ENCODE results near the gene TMEM131L. TPM values are rescaled to one million over a fixed set of nuclear protein-coding genes. Genes with fewer than 3 reads are reported as not detected.

Gene TMEM131L
- polyA plus RNA-seq, 1 donor (not counting 4 experiments of a cell fraction or from before 2014, with no cell fraction given), result 10.3 TPM

DNA sequence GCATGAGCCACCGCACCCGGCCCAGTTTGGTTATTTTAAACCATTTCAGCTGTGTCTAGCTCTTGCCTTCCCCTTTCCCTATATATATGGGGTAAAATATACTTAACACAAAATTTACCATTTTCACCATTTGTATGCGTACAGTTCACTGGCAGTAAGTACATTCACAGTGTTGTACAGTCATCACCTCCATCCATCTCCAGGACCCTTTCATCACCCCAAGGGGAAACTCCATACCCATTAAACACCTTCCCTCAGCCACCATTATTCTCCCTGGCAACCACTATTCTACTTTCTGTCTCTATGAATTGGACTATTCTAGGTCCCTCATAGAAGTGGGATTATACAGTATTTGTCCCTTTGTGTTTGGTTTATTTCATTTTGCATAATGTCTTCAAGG is 106.4 kb downstream of the TMEM131L start:
- no peak overlapping the region for H3K4me3 ChIP-seq (ENCODE audit: control insufficient read depth in 2 of 3, extremely low read depth in 1 of 3, insufficient read depth in 2 of 3, low read depth in 1 of 3, low read length in 3 of 3)
- H3K79me2 ChIP-seq (ENCODE audit: control insufficient read depth, insufficient read depth, low read length), result no peaks in the 10 kb centered on the region
- no peak overlapping the region for H3K4me2 ChIP-seq (ENCODE audit: control insufficient read depth, extremely low read depth, insufficient read depth, low read depth, low read length)
- DNase-seq (ENCODE audit: low read depth, low spot score) (no peak), FAIRE-seq (no peak)
- H3K27ac ChIP-seq (ENCODE audit: control insufficient read depth, insufficient read depth, low read length), result no peak overlapping the region
- no peaks in the 10 kb centered on the region for H4K20me1 ChIP-seq (ENCODE audit: control insufficient read depth, extremely low read depth, insufficient read depth, low read length)
- peaks cover 0 to 1% of the 10 kb centered on the region in 2 experiments for H3K36me3 ChIP-seq (ENCODE audit: control insufficient read depth in 2 of 2, extremely low read depth in 1 of 2, insufficient read depth in 2 of 2, low read length in 2 of 2)
- no peak overlapping the region for H3K9ac ChIP-seq (ENCODE audit: control insufficient read depth, extremely low read depth, insufficient read depth, low read length)
- H3K4me1 ChIP-seq (ENCODE audit: control insufficient read depth, extremely low read depth, insufficient read depth, low read length), result peaks cover 7% of the 10 kb centered on the region
- H2AFZ ChIP-seq (ENCODE audit: control insufficient read depth, low read length), result no peak overlapping the region
- dilution Hi-C loops (cut with MboI; ENCODE audit: extremely low pct_ligation_motif_present, low sequenced_read_pairs), result no loop called here
- no peak for TF ChIP-seq CTCF (optimal IDR thresholded peaks at IDR 0.05 in 1 of 3, IDR thresholded peaks at IDR 0.05 in 1 of 3, conservative IDR thresholded peaks at IDR 0.05 in 1 of 3; ENCODE audit: extremely low read depth in 1 of 3, insufficient read depth in 2 of 3, low read length in 3 of 3)
- no peaks in the 10 kb centered on the region for H3K9me1 ChIP-seq (ENCODE audit: control insufficient read depth, extremely low read depth, insufficient read depth, low read length)
- no peaks in the 10 kb centered on the region for H3K9me3 ChIP-seq (ENCODE audit: control insufficient read depth, low read depth, low read length)
- no peaks in the 10 kb centered on the region for H3K27me3 ChIP-seq (ENCODE audit: control insufficient read depth, extremely low read depth, insufficient read depth, low read length)

GRCh38 chr4:153573221-153573620 is 107.1 kb downstream of the TMEM131L start:
- no peak for DNase-seq (ENCODE audit: low read depth, low spot score)
- no peak overlapping the region for H3K9ac ChIP-seq (ENCODE audit: control insufficient read depth, extremely low read depth, insufficient read depth, low read length)
- TF ChIP-seq CTCF (optimal IDR thresholded peaks at IDR 0.05 in 1 of 3, IDR thresholded peaks at IDR 0.05 in 1 of 3, conservative IDR thresholded peaks at IDR 0.05 in 1 of 3; ENCODE audit: extremely low read depth in 1 of 3, insufficient read depth in 2 of 3, low read length in 3 of 3) (no peak), EZH2 (IDR thresholded peaks at IDR 0.05; ENCODE audit: low read length) (no peak)
- no peaks in the 10 kb centered on the region for H3K79me2 ChIP-seq (ENCODE audit: control insufficient read depth, insufficient read depth, low read length)
- dilution Hi-C loops (cut with MboI; ENCODE audit: extremely low pct_ligation_motif_present, low sequenced_read_pairs), result no loop called here
- peaks cover 7% of the 10 kb centered on the region for H3K4me1 ChIP-seq (ENCODE audit: control insufficient read depth, extremely low read depth, insufficient read depth, low read length)
- FAIRE-seq, result no peak
- no peak overlapping the region for H3K4me3 ChIP-seq (ENCODE audit: control insufficient read depth in 2 of 3, extremely low read depth in 1 of 3, insufficient read depth in 2 of 3, low read depth in 1 of 3, low read length in 3 of 3)
- H3K27me3 ChIP-seq (ENCODE audit: control insufficient read depth, extremely low read depth, insufficient read depth, low read length), result no peaks in the 10 kb centered on the region
- no peak overlapping the region for H2AFZ ChIP-seq (ENCODE audit: control insufficient read depth, low read length)
- H4K20me1 ChIP-seq (ENCODE audit: control insufficient read depth, extremely low read depth, insufficient read depth, low read length), result no peaks in the 10 kb centered on the region
- H3K36me3 ChIP-seq (ENCODE audit: control insufficient read depth in 2 of 2, extremely low read depth in 1 of 2, insufficient read depth in 2 of 2, low read length in 2 of 2), result peaks cover 0 to 1% of the 10 kb centered on the region in 2 experiments
- no peak overlapping the region for H3K4me2 ChIP-seq (ENCODE audit: control insufficient read depth, extremely low read depth, insufficient read depth, low read depth, low read length)
- H3K9me3 ChIP-seq (ENCODE audit: control insufficient read depth, low read depth, low read length), result no peaks in the 10 kb centered on the region
- H3K27ac ChIP-seq (ENCODE audit: control insufficient read depth, insufficient read depth, low read length), result no peak overlapping the region
- no peaks in the 10 kb centered on the region for H3K9me1 ChIP-seq (ENCODE audit: control insufficient read depth, extremely low read depth, insufficient read depth, low read length)

Measured in keratinocyte (primary cell).